ENCODE results near the gene TMEM204.

DNA sequence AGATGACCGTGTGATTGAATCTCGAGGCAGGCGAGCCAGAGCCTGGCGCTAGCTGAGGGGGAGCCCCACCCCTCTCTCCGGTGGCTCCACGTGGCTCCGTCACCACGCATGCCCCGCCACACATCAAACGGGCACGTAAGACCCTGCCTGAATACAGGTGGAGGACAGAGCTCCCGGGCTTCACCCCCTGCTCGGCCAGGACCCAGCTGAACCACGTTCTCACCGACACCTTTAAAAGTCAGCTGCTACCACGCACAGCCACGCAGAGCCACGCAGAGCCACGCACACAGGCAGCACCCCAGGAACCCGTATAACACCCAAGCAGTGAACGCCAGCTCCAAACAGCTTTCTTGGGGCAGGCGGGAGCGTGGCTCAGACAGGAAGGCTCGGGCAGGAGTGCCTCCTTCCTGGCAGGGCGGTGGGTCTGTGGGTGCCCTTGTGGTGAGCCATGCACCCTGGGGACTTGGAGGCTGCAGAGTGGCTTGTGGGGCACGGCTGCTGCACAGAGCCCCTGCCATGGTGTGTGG lies 4.4 kb downstream of the TMEM204 start:
- TF ChIP-seq RAD21 (IDR thresholded peaks at IDR 0.05; ENCODE audit: insufficient read depth, low read depth, low read length), result no peak
- TF ChIP-seq SP1 (IDR thresholded peaks at IDR 0.05; ENCODE audit: low read depth, low read length), result no peak
- no peak for TF ChIP-seq HDAC2 (IDR thresholded peaks at IDR 0.05)
- TF ChIP-seq ZNF24 (IDR thresholded peaks at IDR 0.05), result no peak
- TF ChIP-seq ETV6 (conservative IDR thresholded peaks at IDR 0.05 in 1 of 2, IDR thresholded peaks at IDR 0.05 in 1 of 2; ENCODE audit: borderline replicate concordance in 1 of 2, low read depth in 1 of 2), result no peak
- TF ChIP-seq SUPT20H (IDR thresholded peaks at IDR 0.05; ENCODE audit: borderline replicate concordance, control insufficient read depth, low read depth, low read length), result no peak
- no peak for TF ChIP-seq EED (IDR thresholded peaks at IDR 0.05; ENCODE audit: low read depth)
- no peak for TF ChIP-seq POLR2AphosphoS5 (IDR thresholded peaks at IDR 0.05; ENCODE audit: low read length)
- TF ChIP-seq, protein P1, sequence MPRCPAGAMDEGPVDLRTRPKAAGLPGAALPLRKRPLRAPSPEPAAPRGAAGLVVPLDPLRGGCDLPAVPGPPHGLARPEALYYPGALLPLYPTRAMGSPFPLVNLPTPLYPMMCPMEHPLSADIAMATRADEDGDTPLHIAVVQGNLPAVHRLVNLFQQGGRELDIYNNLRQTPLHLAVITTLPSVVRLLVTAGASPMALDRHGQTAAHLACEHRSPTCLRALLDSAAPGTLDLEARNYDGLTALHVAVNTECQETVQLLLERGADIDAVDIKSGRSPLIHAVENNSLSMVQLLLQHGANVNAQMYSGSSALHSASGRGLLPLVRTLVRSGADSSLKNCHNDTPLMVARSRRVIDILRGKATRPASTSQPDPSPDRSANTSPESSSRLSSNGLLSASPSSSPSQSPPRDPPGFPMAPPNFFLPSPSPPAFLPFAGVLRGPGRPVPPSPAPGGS (IDR thresholded peaks at IDR 0.05; ENCODE audit: borderline replicate concordance, insufficient read depth, low read depth, low read length, poor library complexity, severe bottlenecking), result no peak
- no peak for TF ChIP-seq ZBTB40 (IDR thresholded peaks at IDR 0.05; ENCODE audit: borderline replicate concordance)
- TF ChIP-seq, protein P2, sequence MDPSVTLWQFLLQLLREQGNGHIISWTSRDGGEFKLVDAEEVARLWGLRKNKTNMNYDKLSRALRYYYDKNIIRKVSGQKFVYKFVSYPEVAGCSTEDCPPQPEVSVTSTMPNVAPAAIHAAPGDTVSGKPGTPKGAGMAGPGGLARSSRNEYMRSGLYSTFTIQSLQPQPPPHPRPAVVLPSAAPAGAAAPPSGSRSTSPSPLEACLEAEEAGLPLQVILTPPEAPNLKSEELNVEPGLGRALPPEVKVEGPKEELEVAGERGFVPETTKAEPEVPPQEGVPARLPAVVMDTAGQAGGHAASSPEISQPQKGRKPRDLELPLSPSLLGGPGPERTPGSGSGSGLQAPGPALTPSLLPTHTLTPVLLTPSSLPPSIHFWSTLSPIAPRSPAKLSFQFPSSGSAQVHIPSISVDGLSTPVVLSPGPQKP (IDR thresholded peaks at IDR 0.05; ENCODE audit: low read depth, low read length), result no peak
- TF ChIP-seq, protein P3, sequence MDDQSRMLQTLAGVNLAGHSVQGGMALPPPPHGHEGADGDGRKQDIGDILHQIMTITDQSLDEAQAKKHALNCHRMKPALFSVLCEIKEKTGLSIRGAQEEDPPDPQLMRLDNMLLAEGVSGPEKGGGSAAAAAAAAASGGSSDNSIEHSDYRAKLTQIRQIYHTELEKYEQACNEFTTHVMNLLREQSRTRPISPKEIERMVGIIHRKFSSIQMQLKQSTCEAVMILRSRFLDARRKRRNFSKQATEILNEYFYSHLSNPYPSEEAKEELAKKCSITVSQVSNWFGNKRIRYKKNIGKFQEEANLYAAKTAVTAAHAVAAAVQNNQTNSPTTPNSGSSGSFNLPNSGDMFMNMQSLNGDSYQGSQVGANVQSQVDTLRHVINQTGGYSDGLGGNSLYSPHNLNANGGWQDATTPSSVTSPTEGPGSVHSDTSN (IDR thresholded peaks at IDR 0.05; ENCODE audit: insufficient replicate concordance, low read depth, low read length), result no peak
